Fibroblast of the aortic adventitia (primary cell): ENCODE measurements around the gene HPN. TPM values are rescaled to one million over a fixed set of nuclear protein-coding genes. Genes with fewer than 3 reads are reported as not detected.

Experiments used
- DNase-seq: peaks from one replicate; pipeline ENCODE4 v3.0.0-alpha.2; 2010; ENCODE audit warnings: low read depth
- H3K4me3 ChIP-seq: 2 replicates; pipeline ENCODE4 v1.5.1; 2011; ENCODE audit warnings: low read depth, mild to moderate bottlenecking, control low read depth, low read length, moderate library complexity
- total RNA-seq: library from RNA; depleted of rRNA; stranded (reverse); fragments of >200 nt; gene quantifications from 2 replicates; pipeline ENCODE4 v1.2.3, GENCODE V29; 2012; ENCODE audit warnings: low replicate concordance
- TF ChIP-seq, protein P1 (sequence below): IDR thresholded peaks from 2 replicates; pipeline ENCODE4 v1.5.1; 2011; ENCODE audit warnings: mild to moderate bottlenecking, low read length, control low read depth, inconsistent platforms; ENCODE audit not compliant: insufficient read depth

The HPN gene
- total RNA-seq, 1 donor, result not detected

- no peak for DNase-seq
- no peak overlapping the region for H3K4me3 ChIP-seq
- TF ChIP-seq, protein P1, sequence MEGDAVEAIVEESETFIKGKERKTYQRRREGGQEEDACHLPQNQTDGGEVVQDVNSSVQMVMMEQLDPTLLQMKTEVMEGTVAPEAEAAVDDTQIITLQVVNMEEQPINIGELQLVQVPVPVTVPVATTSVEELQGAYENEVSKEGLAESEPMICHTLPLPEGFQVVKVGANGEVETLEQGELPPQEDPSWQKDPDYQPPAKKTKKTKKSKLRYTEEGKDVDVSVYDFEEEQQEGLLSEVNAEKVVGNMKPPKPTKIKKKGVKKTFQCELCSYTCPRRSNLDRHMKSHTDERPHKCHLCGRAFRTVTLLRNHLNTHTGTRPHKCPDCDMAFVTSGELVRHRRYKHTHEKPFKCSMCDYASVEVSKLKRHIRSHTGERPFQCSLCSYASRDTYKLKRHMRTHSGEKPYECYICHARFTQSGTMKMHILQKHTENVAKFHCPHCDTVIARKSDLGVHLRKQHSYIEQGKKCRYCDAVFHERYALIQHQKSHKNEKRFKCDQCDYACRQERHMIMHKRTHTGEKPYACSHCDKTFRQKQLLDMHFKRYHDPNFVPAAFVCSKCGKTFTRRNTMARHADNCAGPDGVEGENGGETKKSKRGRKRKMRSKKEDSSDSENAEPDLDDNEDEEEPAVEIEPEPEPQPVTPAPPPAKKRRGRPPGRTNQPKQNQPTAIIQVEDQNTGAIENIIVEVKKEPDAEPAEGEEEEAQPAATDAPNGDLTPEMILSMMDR, result no peak
Measured at GRCh38 chr19:35108730-35109129, 67.2 kb downstream of the HPN start.

- no peak for DNase-seq
- no peak overlapping the region for H3K4me3 ChIP-seq
- TF ChIP-seq, protein P1, result no peak
Measured at GRCh38 chr19:35109395-35110112, 68.0 kb downstream of the HPN start.

DNA sequence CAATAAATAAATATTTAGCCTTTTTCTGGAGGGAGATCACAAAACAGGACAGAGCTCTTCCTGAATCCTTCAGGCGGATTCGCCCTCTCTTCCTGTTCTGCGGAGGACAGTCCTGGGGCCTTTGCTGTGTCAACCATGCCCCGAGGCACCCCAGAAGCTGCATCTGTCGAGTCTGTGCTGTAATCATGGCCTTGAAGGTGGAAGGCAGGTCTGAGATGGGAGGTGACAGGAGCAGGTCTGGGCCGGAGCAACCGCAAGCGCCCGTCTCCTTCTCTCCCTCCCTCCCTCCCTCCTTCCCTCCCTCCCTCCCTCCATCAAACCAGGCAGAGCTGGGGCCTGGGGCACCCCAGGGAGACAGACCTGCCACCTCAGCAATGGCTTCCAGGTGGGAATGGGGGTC, 69.5 kb downstream of the HPN start:
- no peak overlapping the region for H3K4me3 ChIP-seq
- DNase-seq, result no peak
- TF ChIP-seq, protein P1, result no peak

- H3K4me3 ChIP-seq, result no peak overlapping the region
- DNase-seq, result no peak
- TF ChIP-seq, protein P1, result no peak
Measured at GRCh38 chr19:35112995-35113688, 71.6 kb downstream of the HPN start.

DNA sequence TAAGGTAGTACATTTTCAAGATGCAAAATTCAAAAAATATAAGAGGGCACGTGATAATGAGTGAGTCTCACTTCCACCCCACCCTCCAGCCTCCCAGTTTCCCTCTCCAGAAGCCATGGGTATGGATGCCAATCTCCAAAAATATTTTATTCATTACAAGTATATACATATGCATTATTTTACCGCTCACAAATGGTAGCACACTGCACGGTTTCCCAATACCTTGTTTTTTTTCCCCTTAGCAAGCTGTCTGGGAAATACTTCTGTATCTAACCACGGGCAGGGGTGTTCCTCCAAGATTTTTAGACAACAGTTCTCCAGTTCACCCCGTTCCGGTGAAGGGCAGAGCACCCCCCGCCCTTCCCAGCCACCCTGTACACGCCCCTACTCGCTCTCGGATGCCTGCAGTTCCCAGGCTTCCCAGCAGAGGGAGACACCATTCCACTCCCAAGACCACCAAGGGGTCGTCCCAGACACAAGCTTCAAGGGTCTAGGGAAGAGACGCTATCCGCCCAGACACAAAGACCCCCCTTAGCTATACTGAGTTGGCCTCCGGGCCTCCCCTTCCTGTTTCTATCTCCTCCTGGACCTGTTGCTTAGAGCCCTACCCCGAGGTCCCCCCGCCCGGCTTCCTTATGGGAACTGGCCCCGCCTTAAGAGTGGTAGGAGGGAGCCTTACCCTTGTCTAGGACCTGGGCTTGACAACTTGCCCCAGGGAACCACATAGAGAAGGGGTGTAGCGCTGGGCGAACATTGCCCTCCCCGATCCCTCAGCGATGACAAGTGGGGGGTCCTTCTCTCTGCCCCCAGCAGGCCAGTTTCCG, 73.0 kb downstream of the HPN start:
- H3K4me3 ChIP-seq, result peak overlapping the region; percentile 39
- TF ChIP-seq, protein P1, result peak; percentile 99
- DNase-seq, result peak; percentile 62

DNA sequence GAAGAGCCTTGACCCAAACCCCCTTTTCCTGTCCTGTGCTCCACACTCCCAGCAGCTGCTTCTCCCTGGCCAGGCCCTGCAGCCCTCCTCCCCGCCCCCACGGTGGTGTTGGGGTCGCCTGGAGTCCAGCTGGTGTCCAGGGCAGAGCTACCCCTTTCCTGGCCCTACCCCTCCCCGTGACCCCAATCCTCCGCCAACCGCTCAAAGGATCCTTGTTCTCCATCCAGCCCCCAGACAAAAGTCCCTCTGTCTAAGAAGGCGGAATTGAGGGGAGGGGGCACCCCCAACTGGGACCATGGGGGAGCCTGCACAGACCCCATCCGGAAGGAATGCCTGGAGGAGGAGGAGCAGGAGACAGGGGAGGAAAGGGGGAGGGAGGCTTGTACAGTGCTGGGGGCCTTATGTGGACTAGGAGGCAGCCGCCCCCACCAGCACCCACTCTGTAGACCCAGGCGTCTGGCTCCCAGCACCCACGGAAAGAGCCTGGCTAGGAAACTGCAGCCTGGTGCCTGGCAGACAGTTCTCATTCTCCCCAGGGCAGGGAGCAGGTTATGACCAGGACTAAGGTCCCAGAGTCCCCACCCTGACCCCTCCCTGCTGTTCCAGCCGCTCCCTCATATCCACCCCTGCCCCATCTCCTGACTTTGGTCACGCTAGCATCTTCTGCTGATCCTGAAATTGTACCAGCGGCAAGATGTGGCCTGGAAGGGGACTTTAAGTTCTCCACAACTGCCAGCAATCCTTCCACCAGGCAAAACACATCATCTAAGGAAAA, 73.8 kb downstream of the HPN start, which contains the start of gene FXYD3:
FXYD3 (plus strand) TSS at position 647 of the 775 bp plus-strand sequence. CDS start 3,554 bp downstream, outside the sequence.
- TF ChIP-seq, protein P1, result no peak
- H3K4me3 ChIP-seq, result peak within 1 kb of the TSS; percentile 39
- no peak for DNase-seq
